ENCODE data around the gene CYP4A22. TPM values are rescaled to one million over a fixed set of nuclear protein-coding genes. Genes with fewer than 3 reads are reported as not detected.
"Not testable (repeated sequence)": the region's sequence is repeated elsewhere in the genome, so short reads cannot be mapped to it uniquely, and the experiment has no call there.

Gene CYP4A22
- total RNA-seq, 1 donor from 2014 or later = not detected

DNA sequence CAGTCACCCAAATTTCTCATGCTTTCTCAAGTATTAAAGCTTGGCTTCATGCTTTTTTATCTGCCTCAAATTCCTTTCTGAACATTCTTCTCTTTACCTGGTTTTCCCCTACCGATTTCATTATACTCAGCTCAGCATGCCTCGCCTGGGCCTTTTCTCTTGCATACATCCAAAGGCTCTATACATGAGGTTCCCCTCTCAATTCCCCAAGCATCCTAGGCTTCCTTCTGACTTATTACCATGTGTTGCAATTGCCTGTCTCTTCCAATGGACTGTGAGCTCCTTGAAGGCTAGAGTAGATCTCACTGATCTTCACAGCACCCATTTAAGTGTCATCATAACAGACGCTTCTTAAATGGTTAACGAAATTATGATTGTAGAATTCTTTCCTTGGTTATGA, 24.1 kb upstream of the CYP4A22 start:
- Histone ChIP-seq H3K4me2 (no peak overlapping the region), H3K27me3 (no peaks in the 10 kb centered on the region), H3K9me3 (ENCODE audit: low read depth) (no peaks in the 10 kb centered on the region), H3K36me3 (no peaks in the 10 kb centered on the region), H3K79me2 (ENCODE audit: low read depth) (no peaks in the 10 kb centered on the region), H4K20me1 (ENCODE audit: low read depth) (no peaks in the 10 kb centered on the region), H3F3A (ENCODE audit: low read depth) (no peaks in the 10 kb centered on the region), H3K9ac (no peak overlapping the region), H3K4me3 (no peak overlapping the region), H3K27ac (no peak overlapping the region), H2AFZ (replicated peaks) (no peak overlapping the region), H3K4me1 (no peaks in the 10 kb centered on the region)
- no peaks in the 10 kb centered on the region for H3K36me3 Mint-ChIP-seq
- H3K27me3 Mint-ChIP-seq (ENCODE audit: insufficient read depth, low read depth) = no peaks in the 10 kb centered on the region
- no peak overlapping the region for H3K27ac Mint-ChIP-seq
- no peaks in the 10 kb centered on the region for H3K4me1 Mint-ChIP-seq
- no peak for TF ChIP-seq CTCF (IDR thresholded peaks at IDR 0.05)
- no peak for TF ChIP-seq EZH2phosphoT487 (IDR thresholded peaks at IDR 0.05)
- TF ChIP-seq EZH2 (IDR thresholded peaks at IDR 0.05) = no peak
- no peak for DNase-seq (ENCODE audit: low spot score)
- H3K4me3 Mint-ChIP-seq = no peak overlapping the region
- no peaks in the 10 kb centered on the region for H3K9me3 Mint-ChIP-seq

DNA sequence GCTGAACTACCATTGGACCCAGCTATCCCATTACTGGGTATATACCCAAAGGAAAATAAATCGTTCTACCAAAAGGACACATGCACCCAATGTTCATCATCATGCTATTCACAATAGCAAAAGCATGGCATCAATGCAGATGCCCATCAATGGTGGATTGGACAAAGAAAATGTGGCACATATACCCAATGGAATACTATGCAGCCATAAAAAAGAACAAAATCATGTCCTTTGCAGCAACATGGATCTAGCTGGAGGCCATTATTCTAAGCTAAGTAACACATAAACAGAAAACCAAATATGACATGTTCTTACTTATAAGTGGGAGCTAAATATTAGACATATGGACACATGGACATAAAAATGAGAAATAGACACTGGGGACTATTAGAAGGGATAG, 16.2 kb upstream of the CYP4A22 start:
- not testable (repeated sequence) for H3K27me3 ChIP-seq; H3K4me1 Mint-ChIP-seq; H3K4me3 ChIP-seq; H3K9me3 Mint-ChIP-seq; H3K9me3 ChIP-seq (ENCODE audit: low read depth); H3F3A ChIP-seq (ENCODE audit: low read depth); H3K9ac ChIP-seq; H3K27ac ChIP-seq; H3K4me3 Mint-ChIP-seq; H4K20me1 ChIP-seq (ENCODE audit: low read depth); H3K4me1 ChIP-seq; H3K27ac Mint-ChIP-seq; H3K36me3 Mint-ChIP-seq; H2AFZ ChIP-seq (replicated peaks); H3K79me2 ChIP-seq (ENCODE audit: low read depth); H3K27me3 Mint-ChIP-seq (ENCODE audit: insufficient read depth, low read depth); H3K36me3 ChIP-seq; DNase-seq (ENCODE audit: low spot score); H3K4me2 ChIP-seq

GRCh38 chr1:47124834-47125233, 12.4 kb upstream of the CYP4A22 start:
- not testable (repeated sequence) for H3K36me3 ChIP-seq; H3K4me3 ChIP-seq; H3F3A ChIP-seq (ENCODE audit: low read depth); H3K27me3 Mint-ChIP-seq (ENCODE audit: insufficient read depth, low read depth); H3K4me3 Mint-ChIP-seq; H3K36me3 Mint-ChIP-seq; H3K9me3 Mint-ChIP-seq; H4K20me1 ChIP-seq (ENCODE audit: low read depth); H3K27ac Mint-ChIP-seq; H3K4me2 ChIP-seq; H3K79me2 ChIP-seq (ENCODE audit: low read depth); DNase-seq (ENCODE audit: low spot score); H3K4me1 Mint-ChIP-seq; H3K27me3 ChIP-seq; H3K9ac ChIP-seq; H3K4me1 ChIP-seq; H3K27ac ChIP-seq; H3K9me3 ChIP-seq (ENCODE audit: low read depth); H2AFZ ChIP-seq (replicated peaks)

GRCh38 chr1:47126997-47127396, 10.2 kb upstream of the CYP4A22 start:
- not testable (repeated sequence) for H3K9me3 ChIP-seq (ENCODE audit: low read depth); H3K9me3 Mint-ChIP-seq; H3K36me3 ChIP-seq; H3K9ac ChIP-seq; H3K4me1 Mint-ChIP-seq; H3K27ac Mint-ChIP-seq; H3K27me3 ChIP-seq; H3K27me3 Mint-ChIP-seq (ENCODE audit: insufficient read depth, low read depth); H3K27ac ChIP-seq; H3K79me2 ChIP-seq (ENCODE audit: low read depth); H3K36me3 Mint-ChIP-seq; H4K20me1 ChIP-seq (ENCODE audit: low read depth); H3F3A ChIP-seq (ENCODE audit: low read depth); H3K4me3 ChIP-seq; H3K4me3 Mint-ChIP-seq; DNase-seq (ENCODE audit: low spot score); H3K4me2 ChIP-seq; H2AFZ ChIP-seq (replicated peaks)
- H3K4me1 ChIP-seq = peaks cover 11% of the 10 kb centered on the region

GRCh38 chr1:47128221-47128620, 9.0 kb upstream of the CYP4A22 start:
- Histone ChIP-seq H3K79me2 (ENCODE audit: low read depth) (no peaks in the 10 kb centered on the region), H3F3A (ENCODE audit: low read depth) (peaks cover 8% of the 10 kb centered on the region), H3K9ac (no peak overlapping the region), H3K36me3 (no peaks in the 10 kb centered on the region), H4K20me1 (ENCODE audit: low read depth) (no peaks in the 10 kb centered on the region), H3K27me3 (no peaks in the 10 kb centered on the region), H3K4me3 (no peak overlapping the region), H2AFZ (replicated peaks) (no peak overlapping the region), H3K27ac (no peak overlapping the region), H3K4me2 (no peak overlapping the region), H3K4me1 (peaks cover 11% of the 10 kb centered on the region), H3K9me3 (ENCODE audit: low read depth) (no peaks in the 10 kb centered on the region)
- no peak for DNase-seq (ENCODE audit: low spot score)
- no peaks in the 10 kb centered on the region for H3K9me3 Mint-ChIP-seq
- no peaks in the 10 kb centered on the region for H3K36me3 Mint-ChIP-seq
- H3K4me3 Mint-ChIP-seq = no peak overlapping the region
- H3K27me3 Mint-ChIP-seq (ENCODE audit: insufficient read depth, low read depth) = peaks cover 4% of the 10 kb centered on the region
- no peak for TF ChIP-seq CTCF (IDR thresholded peaks at IDR 0.05)
- TF ChIP-seq EZH2phosphoT487 (IDR thresholded peaks at IDR 0.05) = no peak
- TF ChIP-seq EZH2 (IDR thresholded peaks at IDR 0.05) = no peak
- H3K4me1 Mint-ChIP-seq = no peaks in the 10 kb centered on the region
- H3K27ac Mint-ChIP-seq = no peak overlapping the region

DNA sequence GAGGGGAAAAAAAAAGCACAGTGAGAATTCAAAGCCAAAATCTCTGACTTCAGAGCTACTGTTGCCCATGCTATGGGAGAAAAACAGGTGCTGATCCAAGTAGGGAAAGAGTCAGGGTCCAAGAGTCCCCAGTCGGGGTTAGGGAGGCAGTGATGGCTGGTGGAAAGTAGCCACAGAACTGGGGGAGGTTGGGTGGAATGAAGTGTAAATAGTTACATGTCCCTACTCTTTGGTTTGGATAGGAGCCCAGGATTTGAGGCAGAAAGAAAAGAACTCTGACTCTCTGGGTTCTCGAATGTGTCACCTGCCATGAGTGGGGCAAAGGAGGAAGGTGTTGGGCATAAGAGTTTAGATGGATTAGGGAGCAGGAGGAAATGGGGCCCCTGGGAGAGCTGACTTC, 8.4 kb upstream of the CYP4A22 start:
- H3K9me3 Mint-ChIP-seq; H3K79me2 ChIP-seq (ENCODE audit: low read depth); H3K9me3 ChIP-seq (ENCODE audit: low read depth); H3K9ac ChIP-seq; H3K4me3 Mint-ChIP-seq; DNase-seq (ENCODE audit: low spot score); H3K4me2 ChIP-seq; H3K27me3 ChIP-seq; H2AFZ ChIP-seq (replicated peaks); H3K27ac ChIP-seq; H3K36me3 Mint-ChIP-seq; H3K36me3 ChIP-seq; H3K4me1 Mint-ChIP-seq; H3K27me3 Mint-ChIP-seq (ENCODE audit: insufficient read depth, low read depth); H3K27ac Mint-ChIP-seq; H4K20me1 ChIP-seq (ENCODE audit: low read depth); H3K4me3 ChIP-seq; H3F3A ChIP-seq (ENCODE audit: low read depth): not testable (repeated sequence)
- H3K4me1 ChIP-seq = peaks cover 11% of the 10 kb centered on the region
